Progenitor cell of endocrine pancreas (in vitro differentiated cells): ENCODE data around the gene KLF3. TPM values are rescaled to one million over a fixed set of nuclear protein-coding genes. Genes with fewer than 3 reads are reported as not detected.
"Not testable (repeated sequence)": the region's sequence is repeated elsewhere in the genome, so short reads cannot be mapped to it uniquely, and the experiment has no call there.

ENCODE experiments used
- DNase-seq: peaks from one replicate; pipeline ENCODE4 v3.0.0; 2021; ENCODE audit warnings: low spot score; ENCODE audit not compliant: unreplicated experiment
- H3K27ac Mint-ChIP-seq: 2 replicates; pipeline ENCODE4 v1.8.0; 2021; ENCODE audit warnings: mild to moderate bottlenecking, moderate library complexity, mixed read lengths
- H3K27me3 Mint-ChIP-seq: 2 replicates; pipeline ENCODE4 v1.8.0; 2021; ENCODE audit warnings: mixed read lengths
- H3K36me3 Mint-ChIP-seq: 2 replicates; pipeline ENCODE4 v1.8.0; 2022; ENCODE audit warnings: mixed read lengths; ENCODE audit not compliant: insufficient read depth
- H3K4me1 Mint-ChIP-seq: 2 replicates; pipeline ENCODE4 v1.8.0; 2021; ENCODE audit warnings: low read depth, mixed read lengths
- H3K4me3 Mint-ChIP-seq: 2 replicates; pipeline ENCODE4 v1.8.0; 2021; ENCODE audit warnings: low read depth, mild to moderate bottlenecking, moderate library complexity, mixed read lengths
- H3K9me3 Mint-ChIP-seq: 2 replicates; pipeline ENCODE4 v1.8.0; 2021; ENCODE audit warnings: low read depth, mixed read lengths
- CTCF ChIP-seq: fragments of 200-600 bp; sonication (generic); IDR thresholded peaks from one replicate; pipeline ENCODE4 v1.5.0; 2021; ENCODE audit warnings: antibody characterized with exemption, mild to moderate bottlenecking; ENCODE audit not compliant: unreplicated experiment
- total RNA-seq: library from RNA; stranded (reverse); gene quantifications from 2 replicates; pipeline ENCODE4 v1.2.1, GENCODE V29; 2021

The KLF3 gene
- total RNA-seq, 1 donor from 2014 or later = 97.1 TPM

- Mint-ChIP-seq H3K27ac (no peak overlapping the region), H3K4me3 (no peak overlapping the region), H3K4me1 (peaks cover 22% of the 10 kb centered on the region), H3K36me3 (peaks cover 3% of the 10 kb centered on the region), H3K9me3 (no peaks in the 10 kb centered on the region), H3K27me3 (no peaks in the 10 kb centered on the region)
- DNase-seq = no peak
- TF ChIP-seq CTCF = no peak
Measured at GRCh38 chr4:38620065-38620464, 43.9 kb upstream of the KLF3 start.

GRCh38 chr4:38620527-38621027 lies 43.4 kb upstream of the KLF3 start:
- peaks cover 22% of the 10 kb centered on the region for H3K4me1 Mint-ChIP-seq
- no peak for TF ChIP-seq CTCF
- H3K9me3 Mint-ChIP-seq = no peaks in the 10 kb centered on the region
- H3K36me3 Mint-ChIP-seq = peaks cover 3% of the 10 kb centered on the region
- no peaks in the 10 kb centered on the region for H3K27me3 Mint-ChIP-seq
- H3K4me3 Mint-ChIP-seq = no peak overlapping the region
- DNase-seq = no peak
- peak overlapping the region; percentile 59 for H3K27ac Mint-ChIP-seq

GRCh38 chr4:38621028-38621684 lies 42.8 kb upstream of the KLF3 start:
- Mint-ChIP-seq H3K36me3 (peaks cover 7% of the 10 kb centered on the region), H3K9me3 (no peaks in the 10 kb centered on the region), H3K4me1 (peaks cover 22% of the 10 kb centered on the region), H3K27ac (peak overlapping the region; percentile 59), H3K4me3 (no peak overlapping the region), H3K27me3 (no peaks in the 10 kb centered on the region)
- TF ChIP-seq CTCF = no peak
- no peak for DNase-seq

- TF ChIP-seq CTCF = no peak
- Mint-ChIP-seq H3K36me3 (peaks cover 7% of the 10 kb centered on the region), H3K4me1 (peaks cover 22% of the 10 kb centered on the region), H3K4me3 (no peak overlapping the region), H3K9me3 (no peaks in the 10 kb centered on the region), H3K27ac (peak overlapping the region; percentile 59), H3K27me3 (no peaks in the 10 kb centered on the region)
- no peak for DNase-seq
Measured at GRCh38 chr4:38621831-38622230, 42.2 kb upstream of the KLF3 start.

GRCh38 chr4:38622340-38622739 lies 41.7 kb upstream of the KLF3 start:
- not testable (repeated sequence) for H3K4me3 Mint-ChIP-seq, H3K9me3 Mint-ChIP-seq, H3K36me3 Mint-ChIP-seq, H3K27me3 Mint-ChIP-seq, DNase-seq
- Mint-ChIP-seq H3K27ac (peak overlapping the region; percentile 11), H3K4me1 (peaks cover 21% of the 10 kb centered on the region)

GRCh38 chr4:38623260-38623659 lies 40.7 kb upstream of the KLF3 start:
- no peak for DNase-seq
- no peaks in the 10 kb centered on the region for H3K27me3 Mint-ChIP-seq
- peaks cover 20% of the 10 kb centered on the region for H3K4me1 Mint-ChIP-seq
- H3K27ac Mint-ChIP-seq = peak overlapping the region; percentile 11
- H3K9me3 Mint-ChIP-seq = peaks cover 3% of the 10 kb centered on the region
- H3K36me3 Mint-ChIP-seq = peaks cover 16% of the 10 kb centered on the region
- H3K4me3 Mint-ChIP-seq = no peak overlapping the region
- no peak for TF ChIP-seq CTCF
